NB4 (cell line): ENCODE data around the gene NDUFB1.

ENCODE experiments used
- DNase-seq: peaks from one replicate; pipeline ENCODE4 v3.0.0; 2010; ENCODE audit warnings: low read depth
- H3K4me3 ChIP-seq: one replicate; pipeline ENCODE4 v1.5.1; 2011; ENCODE audit warnings: mild to moderate bottlenecking, low read depth, low read length, moderate library complexity
- MYC ChIP-seq: IDR thresholded peaks from 2 replicates; pipeline ENCODE4 v1.6.1; 2011; ENCODE audit warnings: low read depth, low read length
- POLR2A ChIP-seq: IDR thresholded peaks from 2 replicates; pipeline ENCODE4 v1.6.1; 2011; ENCODE audit warnings: mild to moderate bottlenecking; ENCODE audit not compliant: insufficient read length; ENCODE audit errors: extremely low read depth
- TF ChIP-seq, protein P1 (sequence below): IDR thresholded peaks from one replicate; pipeline ENCODE4 v1.5.1; 2012; ENCODE audit warnings: low read depth, low read length
- TF ChIP-seq, protein P2 (sequence below): IDR thresholded peaks from 2 replicates; pipeline ENCODE4 v1.6.1; 2011; ENCODE audit warnings: low read depth, low read length

NDUFB1 gene

DNA sequence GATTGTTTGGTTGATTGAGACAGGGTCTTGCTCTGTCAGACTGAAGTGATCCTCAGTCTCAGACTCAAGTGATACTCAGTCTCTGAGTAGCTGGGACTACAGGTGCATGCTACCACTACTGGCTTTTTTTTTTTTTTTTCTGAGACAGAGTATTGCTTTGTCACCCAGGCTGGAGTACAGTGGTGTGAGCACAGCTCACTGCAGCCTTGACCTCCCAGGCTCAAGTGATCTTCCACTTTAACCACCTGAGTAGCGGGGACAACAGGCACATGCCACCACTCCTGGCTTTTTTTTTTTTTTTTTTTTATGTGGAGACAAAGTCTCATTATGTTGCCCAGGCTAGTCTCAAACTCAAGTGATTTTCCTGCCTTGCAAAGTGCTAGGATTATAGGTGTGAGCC is 32.1 kb upstream of the NDUFB1 start:
- DNase-seq, result no peak
- TF ChIP-seq MYC (no peak), POLR2A (no peak)
- TF ChIP-seq, protein P1, sequence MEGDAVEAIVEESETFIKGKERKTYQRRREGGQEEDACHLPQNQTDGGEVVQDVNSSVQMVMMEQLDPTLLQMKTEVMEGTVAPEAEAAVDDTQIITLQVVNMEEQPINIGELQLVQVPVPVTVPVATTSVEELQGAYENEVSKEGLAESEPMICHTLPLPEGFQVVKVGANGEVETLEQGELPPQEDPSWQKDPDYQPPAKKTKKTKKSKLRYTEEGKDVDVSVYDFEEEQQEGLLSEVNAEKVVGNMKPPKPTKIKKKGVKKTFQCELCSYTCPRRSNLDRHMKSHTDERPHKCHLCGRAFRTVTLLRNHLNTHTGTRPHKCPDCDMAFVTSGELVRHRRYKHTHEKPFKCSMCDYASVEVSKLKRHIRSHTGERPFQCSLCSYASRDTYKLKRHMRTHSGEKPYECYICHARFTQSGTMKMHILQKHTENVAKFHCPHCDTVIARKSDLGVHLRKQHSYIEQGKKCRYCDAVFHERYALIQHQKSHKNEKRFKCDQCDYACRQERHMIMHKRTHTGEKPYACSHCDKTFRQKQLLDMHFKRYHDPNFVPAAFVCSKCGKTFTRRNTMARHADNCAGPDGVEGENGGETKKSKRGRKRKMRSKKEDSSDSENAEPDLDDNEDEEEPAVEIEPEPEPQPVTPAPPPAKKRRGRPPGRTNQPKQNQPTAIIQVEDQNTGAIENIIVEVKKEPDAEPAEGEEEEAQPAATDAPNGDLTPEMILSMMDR, result no peak
- TF ChIP-seq, protein P2, sequence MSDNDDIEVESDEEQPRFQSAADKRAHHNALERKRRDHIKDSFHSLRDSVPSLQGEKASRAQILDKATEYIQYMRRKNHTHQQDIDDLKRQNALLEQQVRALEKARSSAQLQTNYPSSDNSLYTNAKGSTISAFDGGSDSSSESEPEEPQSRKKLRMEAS, result no peak
- no peak overlapping the region for H3K4me3 ChIP-seq

DNA sequence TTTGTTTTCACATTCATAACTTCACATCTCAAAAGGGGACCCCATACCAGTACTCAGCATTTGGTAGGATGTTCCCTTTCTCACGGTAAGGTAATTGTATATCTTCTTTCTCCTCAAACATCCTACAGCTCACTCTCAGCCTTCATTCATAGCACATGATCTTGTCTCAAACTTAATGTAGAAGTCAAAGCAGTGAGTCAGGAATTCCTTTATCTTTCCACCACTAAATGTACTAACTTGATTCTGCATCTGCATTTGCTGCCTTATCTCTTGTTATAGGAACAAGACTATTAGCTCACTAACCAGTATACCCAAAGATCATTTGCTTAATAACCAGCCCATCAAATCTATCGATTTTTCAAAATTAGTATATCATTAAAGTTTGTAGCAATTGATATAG is 23.2 kb upstream of the NDUFB1 start:
- no peak for DNase-seq
- H3K4me3 ChIP-seq, result no peak overlapping the region
- TF ChIP-seq POLR2A (no peak), MYC (no peak)
- TF ChIP-seq, protein P1, result no peak
- TF ChIP-seq, protein P2, result no peak

DNA sequence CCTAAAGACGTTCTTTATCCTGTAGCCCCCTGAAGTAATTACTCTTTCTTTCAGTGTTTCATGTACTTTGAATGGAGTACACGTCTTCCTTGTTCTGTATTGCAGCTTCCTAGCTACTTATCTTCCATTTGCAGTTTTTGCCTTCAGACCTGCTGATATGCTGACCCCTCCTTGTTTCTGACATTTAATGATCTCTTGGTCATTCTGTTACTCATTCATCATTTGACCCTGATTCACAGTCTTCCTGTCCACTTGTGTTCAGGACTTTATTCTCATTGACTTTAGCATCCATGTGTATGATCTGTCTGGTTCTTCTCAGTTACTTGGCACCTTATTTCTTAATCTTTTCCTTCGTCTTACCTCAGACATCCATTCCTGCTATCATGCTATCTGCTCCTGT is 22.5 kb upstream of the NDUFB1 start:
- H3K4me3 ChIP-seq, result no peak overlapping the region
- TF ChIP-seq, protein P2, result no peak
- TF ChIP-seq, protein P1, result no peak
- TF ChIP-seq POLR2A, result no peak
- DNase-seq, result no peak

DNA sequence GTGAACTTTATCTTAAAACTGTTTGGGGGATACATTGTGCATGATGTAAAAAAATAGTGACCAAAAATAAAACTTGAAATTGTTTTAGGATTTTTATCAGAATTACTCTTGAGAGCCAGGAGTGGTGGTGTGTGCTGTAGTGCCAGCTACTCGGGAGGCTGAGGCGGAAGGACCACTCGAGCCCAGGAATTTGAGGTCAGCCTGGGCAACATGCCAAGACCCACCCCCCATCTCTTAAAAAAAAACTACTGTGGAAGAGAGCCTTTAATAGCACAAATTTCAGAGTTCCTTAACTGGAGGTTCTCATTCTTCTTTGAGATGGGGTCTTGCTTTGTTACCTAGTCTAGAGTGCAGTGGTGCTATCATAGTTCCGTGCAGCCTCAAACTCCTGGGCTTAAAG is 21.8 kb upstream of the NDUFB1 start:
- H3K4me3 ChIP-seq, result no peak overlapping the region
- TF ChIP-seq, protein P1, result no peak
- TF ChIP-seq POLR2A, result no peak
- TF ChIP-seq, protein P2, result no peak
- no peak for TF ChIP-seq MYC
- DNase-seq, result no peak

DNA sequence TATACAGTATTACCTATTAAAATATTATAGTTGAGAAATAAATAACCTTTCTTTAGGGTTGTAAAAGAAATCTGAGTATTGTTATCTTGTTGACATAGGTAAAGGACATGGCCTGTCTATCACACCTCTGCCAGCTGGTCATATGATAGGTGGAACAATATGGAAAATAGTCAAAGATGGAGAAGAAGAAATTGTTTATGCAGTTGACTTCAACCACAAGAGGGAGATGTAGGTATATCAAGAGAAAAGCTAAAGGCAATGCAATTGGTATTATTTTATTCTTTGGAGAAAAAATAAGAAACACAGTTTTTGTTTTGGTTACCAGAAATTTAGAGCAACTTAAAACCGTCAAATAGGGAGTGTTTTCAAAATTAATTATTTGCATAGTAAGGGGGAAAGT is 13.8 kb upstream of the NDUFB1 start:
- no peak for TF ChIP-seq POLR2A
- TF ChIP-seq, protein P1, result peak; percentile 26
- peak; percentile 27 for DNase-seq
- no peak overlapping the region for H3K4me3 ChIP-seq

DNA sequence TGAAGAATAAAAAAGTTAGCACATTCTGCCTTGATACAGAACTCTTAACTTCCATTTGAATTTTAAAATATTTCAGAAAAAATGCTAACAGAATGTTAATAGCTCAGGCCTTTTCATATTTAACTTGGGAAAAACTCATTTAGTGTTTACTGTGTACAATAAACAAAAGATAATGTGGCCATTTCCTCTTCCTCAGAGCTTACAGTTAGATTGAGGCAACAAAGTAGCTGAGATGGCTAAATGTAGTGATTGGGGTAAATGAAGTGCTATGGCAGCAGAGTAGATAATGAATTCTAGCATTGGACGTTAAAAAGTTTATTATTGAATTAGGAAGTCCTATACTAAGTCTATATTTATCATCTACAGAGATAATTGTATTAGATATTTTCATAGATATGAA is 12.9 kb upstream of the NDUFB1 start:
- no peak for DNase-seq
- H3K4me3 ChIP-seq, result no peak overlapping the region
- no peak for TF ChIP-seq POLR2A
- no peak for TF ChIP-seq MYC
- TF ChIP-seq, protein P1, result no peak
- TF ChIP-seq, protein P2, result no peak
